Esophagus muscularis mucosa (tissue), 4 donors: Measurements from ENCODE around the gene LSM2. TPM values are rescaled to one million over a fixed set of nuclear protein-coding genes. Genes with fewer than 3 reads are reported as not detected.
"Not testable (repeated sequence)": the region's sequence is repeated elsewhere in the genome, so short reads cannot be mapped to it uniquely, and the experiment has no call there.

Experiments used
- DNase-seq: peaks from one replicate; pipeline ENCODE4 v3.0.0-alpha.2; 2017; ENCODE audit errors: extremely low spot score
- H3K27ac ChIP-seq, 4 donors: fragments of 200-600 bp; sonication (generic); replicated peaks in 1 of 4; 1 replicate in 3 of 4; 2 replicates in 1 of 4; pipeline ENCODE4 v1.5.1; 2016 to 2019; ENCODE audit warnings: mild to moderate bottlenecking in 1 of 4
- H3K27me3 ChIP-seq, 4 donors: fragments of 200-600 bp; sonication (generic); one replicate each; pipeline versions ENCODE4 v1.5.1 to v1.6.0; 2016 to 2019
- H3K36me3 ChIP-seq, 4 donors: fragments of 200-600 bp; sonication (generic); one replicate each; pipeline ENCODE4 v1.5.1; 2016 to 2019
- H3K4me1 ChIP-seq, 4 donors: fragments of 200-600 bp; sonication (generic); one replicate each; pipeline ENCODE4 v1.5.1; 2016 to 2019
- H3K4me3 ChIP-seq, 4 donors: fragments of 200-600 bp; sonication (generic); 1 replicate in 2 of 4; 2 replicates in 2 of 4; pipeline ENCODE4 v1.5.1; 2016 to 2019; ENCODE audit warnings: mild to moderate bottlenecking in 4 of 4, moderate library complexity in 1 of 4
- H3K9me3 ChIP-seq, 4 donors: fragments of 200-600 bp; sonication (generic); 1 replicate in 3 of 4; 2 replicates in 1 of 4; pipeline ENCODE4 v1.5.1; 2016 to 2019
- CTCF ChIP-seq, 3 experiments: fragments of 200-600 bp in 2 of 3; fragments of 450-650 bp in 1 of 3; sonication (generic) in 2 of 3; IDR thresholded peaks; one replicate each; pipeline ENCODE4 v1.5.1; 2017 to 2019; ENCODE audit warnings: antibody characterized with exemption in 3 of 3, mild to moderate bottlenecking in 2 of 3, moderate library complexity in 1 of 3
- EP300 ChIP-seq: sonication (generic); formaldehyde crosslinking; IDR thresholded peaks from one replicate; pipeline ENCODE4 v1.6.1; 2017; ENCODE audit warnings: antibody characterized with exemption
- POLR2A ChIP-seq: fragments of 450-650 bp; IDR thresholded peaks from one replicate; pipeline ENCODE4 v1.6.1; 2017; ENCODE audit warnings: antibody characterized with exemption, moderate library complexity, mild to moderate bottlenecking, low read depth
- POLR2AphosphoS5 ChIP-seq, 2 donors: sonication (generic); formaldehyde crosslinking; IDR thresholded peaks; one replicate each; pipeline ENCODE4 v1.6.1; 2017; ENCODE audit warnings: antibody characterized with exemption in 2 of 2
- WGBS: methylation state at CpG from one replicate; pipeline ENCODE4 v1.1.5; 2018; 5-methylcytosine and 5-hydroxymethylcytosine counted together
- intact Hi-C: fragments of 100-400 bp; cut with DNase I; formaldehyde crosslinking; loops from one replicate; pipeline ENCODE4 v1.15.1; 2023
- total RNA-seq, 4 donors: library from RNA; depleted of rRNA; stranded (reverse); fragments of >200 nt; gene quantifications; one replicate each; pipeline versions ENCODE4 v1.1.0 to v1.2.1, GENCODE V29; 2016

Gene LSM2
- total RNA-seq, 4 donors from 2014 or later, result 24.2 to 41.5 (median 32.9) TPM

- DNase-seq, result no peak
- Histone ChIP-seq H3K4me1 (peaks cover 13 to 34% (median 29%) of the 10 kb centered on the region in 4 donors), H3K27ac (peak overlapping the region; percentile 92 to 99 (median 95)), H3K27me3 (no peaks in the 10 kb centered on the region), H3K9me3 (no peaks in the 10 kb centered on the region), H3K36me3 (peaks cover 8 to 40% (median 25%) of the 10 kb centered on the region in 4 donors), H3K4me3 (peak overlapping the region; percentile 92 to 93 (median 93))
- no peak for TF ChIP-seq CTCF (IDR thresholded peaks at IDR 0.05)
- TF ChIP-seq EP300, result no peak
- no peak for TF ChIP-seq POLR2A
- no peak for TF ChIP-seq POLR2AphosphoS5 (IDR thresholded peaks at IDR 0.05)
- intact Hi-C loops, result loop anchor here (5.0 kb wide), 2 partner anchors 37 to 58 kb away; partner anchors contain the start of gene CLIC1
- WGBS, result 3% methylated on average over 28 of the region's 44 CpGs
These were observed 11.7 kb downstream of the LSM2 start for GRCh38 chr6:31794866-31795615.

- Histone ChIP-seq H3K9me3 (no peaks in the 10 kb centered on the region), H3K27ac (peak overlapping the region; percentile 92 to 99 (median 95)), H3K27me3 (no peaks in the 10 kb centered on the region), H3K4me1 (peaks cover 13 to 34% (median 29%) of the 10 kb centered on the region in 4 donors), H3K4me3 (peak overlapping the region; percentile 92 to 93 (median 93)), H3K36me3 (peaks cover 13 to 47% (median 29%) of the 10 kb centered on the region in 4 donors)
- peak in 1 of 2 donors; percentile 47 for TF ChIP-seq POLR2AphosphoS5 (IDR thresholded peaks at IDR 0.05)
- TF ChIP-seq EP300, result no peak
- intact Hi-C loops, result loop anchor here (5.0 kb wide), 1 partner anchor 38 kb away; no protein-coding TSS in a partner anchor
- WGBS, result 26% methylated on average over 7 of the region's 7 CpGs
- no peak for DNase-seq
These were observed 12.4 kb downstream of the LSM2 start for GRCh38 chr6:31794294-31794865.

GRCh38 chr6:31793927-31794245 is 12.9 kb downstream of the LSM2 start:
- H3K4me1 ChIP-seq, result peaks cover 13 to 34% (median 29%) of the 10 kb centered on the region in 4 donors
- peak overlapping the region; percentile 92 to 99 (median 95) for H3K27ac ChIP-seq
- DNase-seq, H3K27me3 ChIP-seq, H3K9me3 ChIP-seq: not testable (repeated sequence)
- H3K4me3 ChIP-seq, result peak overlapping the region in 2 of 4 donors; percentile 93
- intact Hi-C loops, result loop anchor here (5.0 kb wide), 1 partner anchor 38 kb away; no protein-coding TSS in a partner anchor
- H3K36me3 ChIP-seq, result peaks cover 13 to 50% (median 32%) of the 10 kb centered on the region in 4 donors
- 92% methylated on average over 6 of the region's 6 CpGs for WGBS

- Histone ChIP-seq H3K27ac (peak overlapping the region in 1 of 4 donors; percentile 22), H3K36me3 (peaks cover 13 to 55% (median 32%) of the 10 kb centered on the region in 4 donors), H3K27me3 (no peaks in the 10 kb centered on the region), H3K9me3 (no peaks in the 10 kb centered on the region), H3K4me3 (no peak overlapping the region), H3K4me1 (peaks cover 13 to 34% (median 29%) of the 10 kb centered on the region in 4 donors)
- intact Hi-C loops, result loop anchor here (5.0 kb wide), 1 partner anchor 40 kb away; no protein-coding TSS in a partner anchor
- DNase-seq, result no peak
- no peak for TF ChIP-seq POLR2A
- no peak for TF ChIP-seq CTCF (IDR thresholded peaks at IDR 0.05)
- no peak for TF ChIP-seq EP300
- no peak for TF ChIP-seq POLR2AphosphoS5 (IDR thresholded peaks at IDR 0.05)
- 89% methylated on average over 9 of the region's 12 CpGs for WGBS
These were observed 14.0 kb downstream of the LSM2 start for GRCh38 chr6:31792761-31793171.

GRCh38 chr6:31792090-31792374 is 14.7 kb downstream of the LSM2 start:
- Histone ChIP-seq H3K27me3 (no peaks in the 10 kb centered on the region), H3K27ac (no peak overlapping the region), H3K4me3 (no peak overlapping the region), H3K36me3 (peaks cover 13 to 55% (median 33%) of the 10 kb centered on the region in 4 donors), H3K9me3 (no peaks in the 10 kb centered on the region), H3K4me1 (peaks cover 13 to 34% (median 29%) of the 10 kb centered on the region in 4 donors)
- no peak for DNase-seq
- no peak for TF ChIP-seq POLR2AphosphoS5 (IDR thresholded peaks at IDR 0.05)
- no peak for TF ChIP-seq CTCF (IDR thresholded peaks at IDR 0.05)
- TF ChIP-seq POLR2A, result no peak
- no peak for TF ChIP-seq EP300
- 81% methylated on average over 3 of the region's 3 CpGs for WGBS
- intact Hi-C loops, result loop anchor here (5.0 kb wide), 1 partner anchor 40 kb away; no protein-coding TSS in a partner anchor
